ENCODE results near the gene PSMB3.

PSMB3 gene

DNA sequence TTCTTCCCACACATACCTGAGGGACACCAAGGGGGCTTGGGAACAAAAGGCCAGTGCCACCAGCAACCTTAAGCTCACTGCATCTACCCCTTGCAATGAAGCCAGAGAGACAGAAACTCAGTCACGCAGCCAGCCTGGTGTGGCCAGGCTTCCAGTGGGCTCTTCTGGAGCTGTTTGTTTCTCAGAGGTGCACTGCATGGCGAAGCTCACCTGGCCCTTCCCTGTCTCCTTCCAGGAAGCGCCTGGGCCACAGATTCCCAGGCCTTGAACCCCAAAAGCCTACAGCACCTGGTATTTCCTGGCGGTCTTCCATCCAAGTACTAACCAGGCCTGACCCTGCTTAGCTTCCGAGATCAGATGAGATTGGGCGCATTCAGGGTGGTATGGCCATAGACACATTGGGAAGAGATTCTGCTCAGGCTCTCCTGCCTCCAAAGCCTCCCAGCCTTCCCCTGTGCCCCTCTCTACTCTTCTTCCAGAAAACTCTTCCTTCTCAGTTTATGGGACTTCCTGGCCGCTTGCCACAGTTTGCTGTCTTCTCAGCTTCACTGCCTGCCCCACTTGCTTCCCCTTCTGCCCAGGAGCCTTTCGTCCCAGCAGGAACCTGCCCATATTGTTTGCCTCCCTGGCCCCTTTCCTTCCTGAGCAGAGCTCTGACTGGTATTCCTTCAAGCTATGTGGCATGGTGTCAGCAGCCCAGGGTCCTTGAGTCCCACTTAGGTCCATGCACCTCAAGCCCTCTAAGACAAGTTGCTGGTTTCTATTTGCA, 20.8 kb upstream of the PSMB3 start:
- peak overlapping the region; percentile 85 for H3K4me3 ChIP-seq
- H3K27ac ChIP-seq: peak overlapping the region; percentile 61 to 91
- TF ChIP-seq, protein P1, sequence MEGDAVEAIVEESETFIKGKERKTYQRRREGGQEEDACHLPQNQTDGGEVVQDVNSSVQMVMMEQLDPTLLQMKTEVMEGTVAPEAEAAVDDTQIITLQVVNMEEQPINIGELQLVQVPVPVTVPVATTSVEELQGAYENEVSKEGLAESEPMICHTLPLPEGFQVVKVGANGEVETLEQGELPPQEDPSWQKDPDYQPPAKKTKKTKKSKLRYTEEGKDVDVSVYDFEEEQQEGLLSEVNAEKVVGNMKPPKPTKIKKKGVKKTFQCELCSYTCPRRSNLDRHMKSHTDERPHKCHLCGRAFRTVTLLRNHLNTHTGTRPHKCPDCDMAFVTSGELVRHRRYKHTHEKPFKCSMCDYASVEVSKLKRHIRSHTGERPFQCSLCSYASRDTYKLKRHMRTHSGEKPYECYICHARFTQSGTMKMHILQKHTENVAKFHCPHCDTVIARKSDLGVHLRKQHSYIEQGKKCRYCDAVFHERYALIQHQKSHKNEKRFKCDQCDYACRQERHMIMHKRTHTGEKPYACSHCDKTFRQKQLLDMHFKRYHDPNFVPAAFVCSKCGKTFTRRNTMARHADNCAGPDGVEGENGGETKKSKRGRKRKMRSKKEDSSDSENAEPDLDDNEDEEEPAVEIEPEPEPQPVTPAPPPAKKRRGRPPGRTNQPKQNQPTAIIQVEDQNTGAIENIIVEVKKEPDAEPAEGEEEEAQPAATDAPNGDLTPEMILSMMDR (IDR thresholded peaks at IDR 0.05): no peak
- DNase-seq (ENCODE audit: low spot score): no peak

DNA sequence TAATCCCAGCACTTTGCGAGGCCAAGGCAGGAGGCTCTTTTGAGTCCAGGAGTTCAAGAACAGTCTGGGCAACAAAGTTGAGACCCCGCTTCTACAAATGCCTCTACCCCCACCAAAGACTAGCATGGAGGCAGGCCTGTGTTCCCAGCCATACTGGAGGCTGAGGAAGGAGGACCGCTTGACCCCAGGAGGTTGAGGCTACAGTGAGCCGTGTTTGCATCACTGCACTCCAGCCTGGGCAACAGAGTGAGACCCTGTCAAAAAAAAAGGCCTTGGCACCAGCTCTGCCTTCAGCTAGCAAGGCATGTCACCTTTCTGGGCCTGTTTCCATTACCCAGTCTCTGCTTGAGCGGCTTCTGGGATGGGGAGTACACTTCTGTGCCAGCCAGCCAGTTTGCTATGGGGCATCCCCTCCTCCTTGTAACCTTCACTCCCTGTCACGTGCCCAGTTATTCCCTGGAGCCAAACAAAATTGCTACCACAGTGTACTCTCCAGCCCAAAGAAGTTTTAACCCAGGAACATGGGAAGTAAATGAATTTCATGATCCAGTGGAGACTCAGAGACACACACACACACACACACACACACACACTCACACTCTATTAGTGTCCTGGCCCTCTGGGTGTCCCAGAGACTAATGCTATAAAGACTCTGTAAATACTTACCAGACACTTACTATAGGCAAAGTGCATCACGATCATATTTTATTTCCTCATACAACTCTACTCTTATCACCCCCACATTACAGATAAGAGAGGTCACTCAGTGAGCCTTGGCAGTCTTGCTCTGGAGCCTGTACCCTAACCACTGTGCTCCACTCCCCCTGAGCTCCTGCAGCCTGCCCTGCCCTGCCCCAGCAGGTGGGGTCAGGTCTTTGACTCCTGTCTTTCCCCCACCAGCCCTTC, 19.9 kb upstream of the PSMB3 start:
- no peak overlapping the region for H3K4me3 ChIP-seq
- TF ChIP-seq, protein P1 (IDR thresholded peaks at IDR 0.05): no peak
- no peak for DNase-seq (ENCODE audit: low spot score)
- peak overlapping the region in 1 of 2 donors; percentile 91 for H3K27ac ChIP-seq

- no peak for DNase-seq (ENCODE audit: low spot score)
- Histone ChIP-seq H3K4me3 (no peak overlapping the region), H3K27ac (peak overlapping the region in 1 of 2 donors; percentile 91)
- TF ChIP-seq, protein P1 (IDR thresholded peaks at IDR 0.05): no peak
Measured at GRCh38 chr17:38733282-38733981, 19.1 kb upstream of the PSMB3 start.

DNA sequence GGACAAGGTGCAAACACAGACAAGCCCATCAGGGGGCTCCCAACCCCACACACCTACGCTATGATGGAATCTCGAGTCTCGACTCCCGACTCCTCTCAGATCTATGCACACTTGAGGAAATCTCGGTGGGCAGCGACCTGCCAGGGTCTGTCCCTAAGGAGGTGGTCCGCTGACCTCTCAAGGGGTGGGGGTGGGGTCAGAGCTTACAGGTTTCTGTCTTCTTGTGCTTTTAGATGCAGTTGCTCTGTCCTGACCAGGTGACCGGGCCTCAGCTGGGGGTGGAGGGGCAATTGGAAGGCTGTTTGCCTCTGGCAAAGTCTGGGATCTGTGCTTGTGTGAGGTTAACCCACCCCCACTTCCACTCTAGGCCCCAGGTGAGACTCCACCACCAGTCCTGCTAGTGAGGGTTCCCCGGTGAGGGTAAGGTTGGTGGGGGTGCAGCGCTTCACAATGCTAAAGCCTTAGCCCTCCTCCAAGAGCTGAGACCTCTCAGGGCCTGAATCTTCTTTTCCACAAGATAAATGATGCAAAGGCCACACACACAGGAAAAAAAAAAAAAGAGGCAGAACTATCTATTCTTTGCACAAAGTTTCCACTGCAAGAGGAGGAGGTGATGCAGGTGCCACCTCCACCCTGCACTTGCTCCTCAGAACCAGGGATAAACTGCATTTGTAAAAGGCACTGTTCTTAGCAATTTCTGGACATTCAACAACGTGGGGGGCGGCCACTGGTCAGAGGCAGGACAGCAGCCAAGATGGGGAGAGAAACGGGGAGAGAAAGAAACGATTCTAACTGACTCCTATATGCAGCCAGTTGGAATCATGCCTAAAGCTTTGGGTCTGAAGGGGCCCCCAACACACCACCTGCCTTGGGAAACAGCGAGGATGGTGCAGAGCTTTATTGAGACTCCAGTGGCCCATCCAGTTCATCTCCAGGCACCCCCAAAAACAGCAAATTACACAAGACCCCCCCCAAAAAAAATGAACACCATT, 18.3 kb upstream of the PSMB3 start:
- no peak for DNase-seq (ENCODE audit: low spot score)
- no peak overlapping the region for H3K27ac ChIP-seq
- no peak overlapping the region for H3K4me3 ChIP-seq
- TF ChIP-seq, protein P1 (IDR thresholded peaks at IDR 0.05): no peak

DNA sequence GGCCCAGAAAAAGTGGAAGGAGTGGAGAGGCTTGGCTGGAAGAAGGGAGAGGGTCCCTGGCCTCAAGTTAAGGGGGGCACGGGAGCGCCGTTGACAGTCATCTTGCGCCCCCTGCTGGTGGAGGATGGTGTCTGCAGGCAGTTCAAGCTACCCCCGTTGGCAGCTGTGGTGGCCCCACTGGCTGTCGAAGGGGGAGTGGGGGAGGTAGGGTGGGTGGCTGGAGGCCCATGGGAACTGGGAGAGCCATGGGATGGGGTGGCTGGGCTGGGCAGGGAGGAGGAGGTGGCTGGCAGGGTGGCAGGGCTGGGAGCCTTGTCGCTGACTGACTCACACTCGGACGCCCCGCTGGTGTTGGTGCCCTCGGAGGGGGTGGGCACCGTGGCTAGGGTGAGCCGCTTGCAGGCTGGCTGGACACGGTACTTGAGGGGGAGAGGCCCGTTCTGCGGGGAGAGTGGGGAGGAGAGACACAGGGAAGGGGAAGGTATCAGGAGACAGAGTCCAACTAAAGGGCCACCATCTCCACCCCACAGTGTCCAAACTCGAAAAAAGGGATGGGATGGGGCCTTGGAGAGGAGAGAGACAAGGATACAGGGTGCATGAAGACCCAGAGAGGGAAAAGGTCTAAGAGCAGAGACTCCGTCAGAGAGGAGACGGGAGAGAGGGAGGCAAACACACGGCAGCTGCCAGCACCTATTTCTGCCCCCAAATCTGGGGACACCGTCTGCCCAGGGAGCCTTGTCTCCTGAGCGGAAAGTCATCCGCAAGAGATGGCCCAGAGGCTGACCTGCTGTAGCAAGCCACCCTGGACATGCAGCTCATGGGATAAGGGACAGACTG, 17.2 kb upstream of the PSMB3 start:
- Histone ChIP-seq H3K4me3 (no peak overlapping the region), H3K27ac (peak overlapping the region; percentile 38 to 49)
- no peak for DNase-seq (ENCODE audit: low spot score)
- TF ChIP-seq, protein P1 (IDR thresholded peaks at IDR 0.05): peak; percentile 92

Data from coronary artery (tissue), 2 donors.